GM19043 (cell line): ENCODE measurements around the gene EIF4G1.
A peak's percentile ranks its signal among the peaks of the same experiment; 100 is the strongest.

ENCODE experiments used
- ATAC-seq: cut with Tn5 transposase; IDR thresholded peaks from one replicate; pipeline ENCODE4 v1.9.1; 2021; ENCODE audit warnings: low read depth; ENCODE audit not compliant: unreplicated experiment

The EIF4G1 gene

GRCh38 chr3:184361932-184362667 is 47.7 kb downstream of the EIF4G1 start:
- ATAC-seq = no peak

GRCh38 chr3:184362668-184363546 is 48.5 kb downstream of the EIF4G1 start:
- ATAC-seq = peak; percentile 87

- ATAC-seq = no peak
Observed at GRCh38 chr3:184366619-184367289, 52.3 kb downstream of the EIF4G1 start.

- ATAC-seq = no peak
Observed at GRCh38 chr3:184368116-184368515, 53.7 kb downstream of the EIF4G1 start.

- ATAC-seq = no peak
Observed at GRCh38 chr3:184368586-184369183, 54.3 kb downstream of the EIF4G1 start.

GRCh38 chr3:184371570-184372018 is 57.2 kb downstream of the EIF4G1 start:
- ATAC-seq = peak; percentile 89

- ATAC-seq = no peak
Observed at GRCh38 chr3:184372296-184372821, 58.0 kb downstream of the EIF4G1 start.

GRCh38 chr3:184372911-184373310 is 58.5 kb downstream of the EIF4G1 start:
- no peak for ATAC-seq

- no peak for ATAC-seq
Observed at GRCh38 chr3:184373422-184373821, 59.0 kb downstream of the EIF4G1 start.

GRCh38 chr3:184375747-184376461 is 61.5 kb downstream of the EIF4G1 start:
- ATAC-seq = no peak

- ATAC-seq = no peak
Observed at GRCh38 chr3:184377374-184377773, 63.0 kb downstream of the EIF4G1 start.

GRCh38 chr3:184377882-184378445 is 63.6 kb downstream of the EIF4G1 start, which contains the start of gene THPO:
Gene THPO (minus strand): TSS chr3:184378207. CDS start chr3:184376259, 1,948 bp downstream.
- ATAC-seq = no peak

GRCh38 chr3:184378651-184379357 is 64.4 kb downstream of the EIF4G1 start:
- ATAC-seq = no peak

GRCh38 chr3:184379358-184380184 is 65.2 kb downstream of the EIF4G1 start, which contains the start of gene CHRD:
Gene CHRD (plus strand): TSS chr3:184380054. CDS start chr3:184380319, 265 bp downstream.
- ATAC-seq = no peak

GRCh38 chr3:184380185-184380626 is 65.8 kb downstream of the EIF4G1 start:
- no peak for ATAC-seq

GRCh38 chr3:184380627-184381260 is 66.3 kb downstream of the EIF4G1 start:
- no peak for ATAC-seq
